HCT116 (cell line): ENCODE data around the gene SCRN2. TPM values are rescaled to one million over a fixed set of nuclear protein-coding genes. Genes with fewer than 3 reads are reported as not detected.

Source experiments
- ATAC-seq: fragments of 200-7000 bp; cut with Tn5 transposase; 2 replicates; pipeline ENCODE4 v1.9.1; 2020; ENCODE audit warnings: mild to moderate bottlenecking, moderate library complexity
- BruUV-seq: library from RNA; stranded (reverse); fragments of 400-500 nt; replicated peaks from 2 replicates; lab custom pipeline; 2021; lab: Mats Ljungman, UMichigan
- CTCF ChIA-PET: fragments of 300-600 bp; sonication (Branson Sonifier 250); formaldehyde crosslinking; loops from one replicate; lab custom pipeline; 2021; ENCODE audit warnings: antibody characterized with exemption; lab: Charles Lee
- POLR2A ChIA-PET: fragments of 300-600, 350-600 bp; sonication (Branson Sonifier 250); formaldehyde crosslinking; loops from one replicate; lab custom pipeline; 2021; ENCODE audit warnings: antibody characterized with exemption; lab: Charles Lee
- RAD21 ChIA-PET, 2 experiments: fragments of 300-600 bp; sonication (Branson Sonifier 250); formaldehyde crosslinking; loops; one replicate each; lab custom pipeline; 2023; ENCODE audit warnings: low total read pairs in 2 of 2; ENCODE audit not compliant: uncharacterized antibody in 2 of 2, unreplicated experiment in 2 of 2, low non-redundant PET in 1 of 2; lab: Charles Lee
- DNase-seq: peaks from one replicate; pipeline ENCODE4 v3.0.0-alpha.2; 2010; ENCODE audit warnings: low read depth, low spot score
- H2AFZ ChIP-seq: fragments of 200-600 bp; shearing (Covaris generic), sonication (generic); 2 replicates; pipeline ENCODE4 v1.6.1; 2017; ENCODE audit warnings: low read depth, mixed run types, mixed read lengths, antibody characterized with exemption, low read length; ENCODE audit not compliant: poor library complexity, severe bottlenecking
- H3K27ac ChIP-seq: 2 replicates; pipeline ENCODE4 v1.5.1; 2012; ENCODE audit warnings: low read depth, low read length
- H3K27me3 ChIP-seq: fragments of 200-600 bp; sonication (generic); 2 replicates; pipeline ENCODE4 v1.6.1; 2016; ENCODE audit warnings: mixed run types, low read length, mixed read lengths; ENCODE audit not compliant: insufficient read depth
- H3K36me3 ChIP-seq, 2 experiments: fragments of 200-500 bp in 1 of 2; fragments of 200-600 bp in 1 of 2; sonication (Bioruptor generic) in 1 of 2; sonication (generic) in 1 of 2; 2 replicates each; pipeline versions ENCODE4 v1.5.1 to v1.6.1; 2014 to 2016; ENCODE audit warnings: low read length in 2 of 2, inconsistent platforms in 1 of 2, mixed read lengths in 1 of 2, mixed run types in 1 of 2; ENCODE audit not compliant: insufficient read depth in 2 of 2, control insufficient read depth in 1 of 2
- H3K4me1 ChIP-seq, 2 experiments: fragments of 200-600 bp in 1 of 2; sonication (generic) in 1 of 2; 2 replicates each; pipeline versions ENCODE4 v1.5.1 to v1.6.1; 2012 to 2017; ENCODE audit warnings: low read length in 2 of 2, inconsistent platforms in 1 of 2, mild to moderate bottlenecking in 1 of 2, mixed read lengths in 1 of 2, mixed run types in 1 of 2, moderate library complexity in 1 of 2; ENCODE audit not compliant: insufficient read depth in 2 of 2, control insufficient read depth in 1 of 2
- H3K4me2 ChIP-seq: fragments of 200-600 bp; sonication (generic); 2 replicates; pipeline ENCODE4 v1.6.1; 2017; ENCODE audit warnings: mixed run types, low read length, mixed read lengths
- H3K4me3 ChIP-seq, 2 experiments: fragments of 200-600 bp in 1 of 2; sonication (generic) in 1 of 2; replicated peaks in 1 of 2; 2 replicates each; pipeline ENCODE4 v1.5.1; 2011 to 2016; ENCODE audit warnings: low read length in 2 of 2, control low read depth in 1 of 2, low read depth in 1 of 2, mild to moderate bottlenecking in 1 of 2, mixed read lengths in 1 of 2, mixed run types in 1 of 2
- H3K79me2 ChIP-seq: fragments of 200-600 bp; sonication (generic); 2 replicates; pipeline ENCODE4 v1.6.1; 2017; ENCODE audit warnings: mild to moderate bottlenecking, mixed run types, low read length, moderate library complexity, mixed read lengths; ENCODE audit not compliant: insufficient read depth
- H3K9ac ChIP-seq: fragments of 200-600 bp; sonication (generic); 2 replicates; pipeline ENCODE4 v1.6.1; 2016; ENCODE audit warnings: low read length, mixed read lengths
- H3K9me2 ChIP-seq: fragments of 200-600 bp; sonication (generic), shearing (Covaris generic); 2 replicates; pipeline ENCODE4 v1.6.1; 2017; ENCODE audit warnings: mixed run types, mild to moderate bottlenecking, moderate library complexity; ENCODE audit not compliant: insufficient read depth
- H3K9me3 ChIP-seq, 2 experiments: fragments of 200-500 bp in 1 of 2; fragments of 200-600 bp in 1 of 2; sonication (Bioruptor generic) in 1 of 2; sonication (generic) in 1 of 2; 2 replicates each; pipeline ENCODE4 v1.6.1; 2014 to 2017; ENCODE audit warnings: low read length in 2 of 2, mixed read lengths in 2 of 2, inconsistent platforms in 1 of 2, low read depth in 1 of 2, mild to moderate bottlenecking in 1 of 2, mixed run types in 1 of 2, moderate library complexity in 1 of 2; ENCODE audit not compliant: control insufficient read depth in 1 of 2, insufficient read depth in 1 of 2
- H4K20me1 ChIP-seq: fragments of 200-600 bp; sonication (generic), shearing (Covaris generic); 2 replicates; pipeline ENCODE4 v1.6.1; 2017; ENCODE audit warnings: mixed run types, mild to moderate bottlenecking, moderate library complexity; ENCODE audit not compliant: insufficient read depth
- EZH2 ChIP-seq: fragments of 200-600 bp; sonication (generic); IDR thresholded peaks from 2 replicates; pipeline ENCODE4 v1.6.1; 2017; ENCODE audit warnings: antibody characterized with exemption, mixed run types
- intact Hi-C: fragments of 100-400 bp; cut with micrococcal nuclease; formaldehyde crosslinking; loops from 2 replicates; pipeline ENCODE4 v1.10.0; 2022
- total RNA-seq: library from RNA; stranded (reverse); gene quantifications from one replicate; pipeline ENCODE4 v1.2.1, GENCODE V29; 2021; ENCODE audit not compliant: unreplicated experiment
- TF ChIP-seq, protein P1 (sequence below), 3 experiments: fragments of 200-600 bp in 1 of 3; sonication (generic) in 1 of 3; IDR thresholded peaks in 2 of 3; conservative IDR thresholded peaks in 1 of 3; 2 replicates each; pipeline ENCODE4 v1.5.1; 2012 to 2017; ENCODE audit warnings: low read depth in 2 of 3, low read length in 2 of 3, antibody characterized with exemption in 1 of 3, borderline replicate concordance in 1 of 3, control low read depth in 1 of 3, mild to moderate bottlenecking in 1 of 3, mixed read lengths in 1 of 3, mixed run types in 1 of 3, moderate library complexity in 1 of 3; ENCODE audit not compliant: insufficient read depth in 1 of 3

Gene SCRN2
- total RNA-seq, 1 experiment from 2014 or later: 53.2 TPM

- no TSS peak for BruUV-seq
- Histone ChIP-seq H3K4me1 (peaks cover 20 to 51% of the 10 kb centered on the region in 2 experiments), H4K20me1 (no peaks in the 10 kb centered on the region), H3K9ac (no peak overlapping the region), H3K9me2 (no peaks in the 10 kb centered on the region)
- ChIA-PET RAD21 (interaction anchor here in 1 of 2 experiments (1.7 kb wide), 1 partner anchor 42 kb away, joined by 4 read pairs; no protein-coding TSS in a partner anchor), CTCF (interaction anchor here (1.1 to 12.6 kb wide), 6 partner anchors 8 to 100 kb away, joined by 3 to 393 read pairs (median 4); partner anchors contain the start of genes LRRC46, MRPL10, PNPO and SP2)
- ATAC-seq: no peak
- no peak for DNase-seq
- TF ChIP-seq, protein P1, sequence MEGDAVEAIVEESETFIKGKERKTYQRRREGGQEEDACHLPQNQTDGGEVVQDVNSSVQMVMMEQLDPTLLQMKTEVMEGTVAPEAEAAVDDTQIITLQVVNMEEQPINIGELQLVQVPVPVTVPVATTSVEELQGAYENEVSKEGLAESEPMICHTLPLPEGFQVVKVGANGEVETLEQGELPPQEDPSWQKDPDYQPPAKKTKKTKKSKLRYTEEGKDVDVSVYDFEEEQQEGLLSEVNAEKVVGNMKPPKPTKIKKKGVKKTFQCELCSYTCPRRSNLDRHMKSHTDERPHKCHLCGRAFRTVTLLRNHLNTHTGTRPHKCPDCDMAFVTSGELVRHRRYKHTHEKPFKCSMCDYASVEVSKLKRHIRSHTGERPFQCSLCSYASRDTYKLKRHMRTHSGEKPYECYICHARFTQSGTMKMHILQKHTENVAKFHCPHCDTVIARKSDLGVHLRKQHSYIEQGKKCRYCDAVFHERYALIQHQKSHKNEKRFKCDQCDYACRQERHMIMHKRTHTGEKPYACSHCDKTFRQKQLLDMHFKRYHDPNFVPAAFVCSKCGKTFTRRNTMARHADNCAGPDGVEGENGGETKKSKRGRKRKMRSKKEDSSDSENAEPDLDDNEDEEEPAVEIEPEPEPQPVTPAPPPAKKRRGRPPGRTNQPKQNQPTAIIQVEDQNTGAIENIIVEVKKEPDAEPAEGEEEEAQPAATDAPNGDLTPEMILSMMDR (IDR thresholded peaks at IDR 0.05 in 2 of 3, conservative IDR thresholded peaks at IDR 0.05 in 1 of 3; ENCODE audit: borderline replicate concordance in 1 of 3, insufficient read depth in 1 of 3, low read depth in 2 of 3, low read length in 2 of 3): peak; percentile 11 to 86 (median 81); a peak in 5 of 6 replicates
- TF ChIP-seq EZH2: no peak
- TF ChIP-seq, all 23 proteins: peak for 1
- Histone ChIP-seq H3K9me3 (no peaks in the 10 kb centered on the region), H3K36me3 (no peaks in the 10 kb centered on the region; a peak in 1 of 4 replicates), H3K27ac (no peak overlapping the region), H3K4me3 (no peak overlapping the region), H2AFZ (no peak overlapping the region), H3K4me2 (no peak overlapping the region), H3K79me2 (peaks cover 23% of the 10 kb centered on the region; the same call in 1 of the 2 replicates), H3K27me3 (no peaks in the 10 kb centered on the region)
- POLR2A ChIA-PET: interaction anchor here (1.0 kb wide), 1 partner anchor 48 kb away, joined by 3 read pairs; the partner anchor contains the start of gene SP2
- intact Hi-C loops: no loop called here
Observed at GRCh38 chr17:47847341-47848197, 6.5 kb upstream of the SCRN2 start.
